22Rv1 (cell line): Measurements from ENCODE around the gene MCMBP.

Experiments
- CTCF ChIP-seq: fragments of 450-650 bp; IDR thresholded peaks from 2 replicates; pipeline ENCODE4 v1.5.1; 2017; ENCODE audit warnings: mild to moderate bottlenecking
- ZFX ChIP-seq: fragments of 450-650 bp; IDR thresholded peaks from 2 replicates; pipeline ENCODE4 v1.6.1; 2017; ENCODE audit warnings: antibody characterized with exemption, borderline replicate concordance

DNA sequence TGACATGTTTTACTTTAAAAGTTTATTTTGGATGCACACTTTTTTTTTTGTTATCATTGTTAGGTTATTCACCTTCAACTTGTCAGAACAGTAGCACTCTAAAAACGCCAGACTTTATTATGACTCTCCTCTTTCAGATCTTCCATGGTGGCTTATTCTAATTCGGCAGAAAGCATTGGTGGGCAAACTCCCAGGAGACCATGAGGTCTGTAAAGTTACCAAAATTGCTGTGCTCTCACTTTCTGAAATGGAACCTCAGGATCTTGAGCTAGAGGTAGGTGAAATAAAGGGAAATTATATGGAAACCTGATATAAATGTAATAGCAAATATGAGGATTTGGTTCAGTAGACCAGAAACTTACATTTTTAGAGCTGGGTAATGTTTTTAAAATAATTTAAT, 91.1 kb downstream of the MCMBP start:
- TF ChIP-seq ZFX (no peak), CTCF (no peak)
